ENCODE measurements around the gene NFIC.
"Not testable (repeated sequence)": the region's sequence is repeated elsewhere in the genome, so short reads cannot be mapped to it uniquely, and the experiment has no call there.

The NFIC gene

GRCh38 chr19:3398114-3398899, 31.9 kb downstream of the NFIC start:
- peak; percentile 53 for DNase-seq (ENCODE audit: low read depth, low spot score)

- DNase-seq (ENCODE audit: low read depth, low spot score) = no peak
Measured at GRCh38 chr19:3398900-3399278, 32.5 kb downstream of the NFIC start.

- DNase-seq (ENCODE audit: low read depth, low spot score) = not testable (repeated sequence)
Measured at GRCh38 chr19:3399311-3399710, 32.9 kb downstream of the NFIC start.

- DNase-seq (ENCODE audit: low read depth, low spot score) = no peak
Measured at GRCh38 chr19:3401004-3401768, 34.8 kb downstream of the NFIC start.

GRCh38 chr19:3402631-3403443, 36.5 kb downstream of the NFIC start:
- no peak for DNase-seq (ENCODE audit: low read depth, low spot score)

GRCh38 chr19:3403489-3404323, 37.3 kb downstream of the NFIC start:
- no peak for DNase-seq (ENCODE audit: low read depth, low spot score)

GRCh38 chr19:3404324-3405260, 38.2 kb downstream of the NFIC start:
- DNase-seq (ENCODE audit: low read depth, low spot score) = no peak

- no peak for DNase-seq (ENCODE audit: low read depth, low spot score)
Measured at GRCh38 chr19:3405261-3405653, 38.9 kb downstream of the NFIC start.

- DNase-seq (ENCODE audit: low read depth, low spot score) = no peak
Measured at GRCh38 chr19:3406571-3407111, 40.3 kb downstream of the NFIC start.

- DNase-seq (ENCODE audit: low read depth, low spot score) = no peak
Measured at GRCh38 chr19:3407556-3408516, 41.5 kb downstream of the NFIC start.

- DNase-seq (ENCODE audit: low read depth, low spot score) = no peak
Measured at GRCh38 chr19:3408996-3409345, 42.6 kb downstream of the NFIC start.

GRCh38 chr19:3409346-3410064, 43.1 kb downstream of the NFIC start:
- DNase-seq (ENCODE audit: low read depth, low spot score) = no peak

GRCh38 chr19:3411636-3412035, 45.3 kb downstream of the NFIC start:
- DNase-seq (ENCODE audit: low read depth, low spot score) = no peak

- DNase-seq (ENCODE audit: low read depth, low spot score) = no peak
Measured at GRCh38 chr19:3412066-3412465, 45.7 kb downstream of the NFIC start.

GRCh38 chr19:3413796-3414327, 47.5 kb downstream of the NFIC start:
- DNase-seq (ENCODE audit: low read depth, low spot score) = no peak

GRCh38 chr19:3415695-3416094, 49.3 kb downstream of the NFIC start:
- DNase-seq (ENCODE audit: low read depth, low spot score) = no peak

- no peak for DNase-seq (ENCODE audit: low read depth, low spot score)
Measured at GRCh38 chr19:3420244-3420755, 53.9 kb downstream of the NFIC start.

Data from ELF-1 (cell line).